ENCODE measurements around the gene NKAP. TPM values are rescaled to one million over a fixed set of nuclear protein-coding genes. Genes with fewer than 3 reads are reported as not detected.

Gene NKAP
- total and polyA plus RNA-seq, 2 of the 13 experiments (the other 11 are each of a cell fraction or from before 2014, with no cell fraction given) = 3.6 to 6.1 TPM

DNA sequence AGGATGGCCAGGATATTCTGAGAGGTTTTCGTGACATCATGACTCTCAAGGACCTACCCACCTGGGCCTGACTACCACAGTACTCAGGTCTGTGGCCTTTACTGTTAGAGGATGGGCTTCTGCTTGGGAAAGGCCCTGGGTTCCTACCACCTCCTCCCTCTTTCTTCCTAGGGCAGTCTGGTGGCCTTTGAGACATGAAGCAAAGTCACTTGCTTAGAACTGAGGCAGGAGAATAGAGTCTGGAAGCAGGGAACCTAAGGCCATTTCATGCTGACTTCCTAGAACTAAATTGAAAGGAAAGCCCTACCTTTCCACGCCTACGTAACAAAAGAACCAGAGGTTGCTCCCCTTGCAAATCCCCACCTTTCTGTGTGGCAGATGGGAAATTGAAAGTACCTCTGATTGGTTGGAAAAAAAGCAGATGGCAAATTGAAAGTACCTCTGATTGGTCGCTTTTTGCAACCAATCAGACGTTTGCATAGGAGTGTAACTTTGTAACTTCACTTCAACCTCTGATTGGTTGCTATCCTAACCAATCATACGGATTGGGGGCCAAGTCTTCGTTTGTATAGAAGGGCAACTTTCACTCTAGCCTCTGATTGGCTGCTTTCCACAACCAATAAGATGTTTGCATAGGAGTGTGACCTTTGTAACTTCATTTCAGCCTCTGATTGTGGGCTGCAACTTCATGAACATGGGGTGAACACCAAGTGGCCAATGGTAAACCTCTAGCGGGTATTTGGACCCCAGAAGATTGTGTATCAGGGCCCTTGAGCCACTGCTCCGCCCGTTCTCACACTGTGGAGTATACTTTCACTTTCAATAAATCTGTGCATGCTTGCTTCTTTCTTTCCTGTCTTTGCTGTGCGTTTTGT, 57.8 kb downstream of the NKAP start (continued):
- no peak for TF ChIP-seq ZNF552 (CRISPR knock-in tag; IDR thresholded peaks at IDR 0.05; ENCODE audit: borderline replicate concordance)
- TF ChIP-seq ZNF567 (CRISPR knock-in tag; IDR thresholded peaks at IDR 0.05; ENCODE audit: borderline replicate concordance) = no peak
- TF ChIP-seq NFE2L1 (CRISPR knock-in tag; IDR thresholded peaks at IDR 0.05; ENCODE audit: borderline replicate concordance) = no peak
- TF ChIP-seq ZFY (CRISPR knock-in tag; IDR thresholded peaks at IDR 0.05) = peak; percentile 43
- TF ChIP-seq RFX5 (IDR thresholded peaks at IDR 0.05; ENCODE audit: low read depth, low read length) = peak; percentile 68; the same call in 1 of the 2 replicates
- peak; percentile 32; the same call in 1 of the 3 replicates for TF ChIP-seq MXI1 (IDR thresholded peaks at IDR 0.05; ENCODE audit: borderline replicate concordance, low read depth, low read length)
- TF ChIP-seq ZC3H13 (CRISPR knock-in tag; IDR thresholded peaks at IDR 0.05) = no peak
- TF ChIP-seq ZFP36L2 (CRISPR knock-in tag; IDR thresholded peaks at IDR 0.05) = no peak
- peak; percentile 75 for TF ChIP-seq ZFX (CRISPR knock-in tag; IDR thresholded peaks at IDR 0.05; ENCODE audit: low read depth)
- peak; percentile 95 for TF ChIP-seq NFYC (CRISPR knock-in tag; IDR thresholded peaks at IDR 0.05)
- no peak for TF ChIP-seq CBX5 (CRISPR knock-in tag; IDR thresholded peaks at IDR 0.05; ENCODE audit: borderline replicate concordance)
- TF ChIP-seq, protein P1, sequence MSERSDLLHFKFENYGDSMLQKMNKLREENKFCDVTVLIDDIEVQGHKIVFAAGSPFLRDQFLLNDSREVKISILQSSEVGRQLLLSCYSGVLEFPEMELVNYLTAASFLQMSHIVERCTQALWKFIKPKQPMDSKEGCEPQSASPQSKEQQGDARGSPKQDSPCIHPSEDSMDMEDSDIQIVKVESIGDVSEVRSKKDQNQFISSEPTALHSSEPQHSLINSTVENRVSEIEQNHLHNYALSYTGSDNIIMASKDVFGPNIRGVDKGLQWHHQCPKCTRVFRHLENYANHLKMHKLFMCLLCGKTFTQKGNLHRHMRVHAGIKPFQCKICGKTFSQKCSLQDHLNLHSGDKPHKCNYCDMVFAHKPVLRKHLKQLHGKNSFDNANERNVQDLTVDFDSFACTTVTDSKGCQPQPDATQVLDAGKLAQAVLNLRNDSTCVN (CRISPR knock-in tag; IDR thresholded peaks at IDR 0.05; ENCODE audit: borderline replicate concordance) = no peak
- TF ChIP-seq AFF4 (CRISPR knock-in tag; IDR thresholded peaks at IDR 0.05) = no peak
- no peak for TF ChIP-seq KAT2B (IDR thresholded peaks at IDR 0.05; ENCODE audit: borderline replicate concordance, low read depth, low read length)
- TF ChIP-seq HMGXB3 (CRISPR knock-in tag; IDR thresholded peaks at IDR 0.05; ENCODE audit: borderline replicate concordance) = peak; percentile 98
- TF ChIP-seq, protein P2, sequence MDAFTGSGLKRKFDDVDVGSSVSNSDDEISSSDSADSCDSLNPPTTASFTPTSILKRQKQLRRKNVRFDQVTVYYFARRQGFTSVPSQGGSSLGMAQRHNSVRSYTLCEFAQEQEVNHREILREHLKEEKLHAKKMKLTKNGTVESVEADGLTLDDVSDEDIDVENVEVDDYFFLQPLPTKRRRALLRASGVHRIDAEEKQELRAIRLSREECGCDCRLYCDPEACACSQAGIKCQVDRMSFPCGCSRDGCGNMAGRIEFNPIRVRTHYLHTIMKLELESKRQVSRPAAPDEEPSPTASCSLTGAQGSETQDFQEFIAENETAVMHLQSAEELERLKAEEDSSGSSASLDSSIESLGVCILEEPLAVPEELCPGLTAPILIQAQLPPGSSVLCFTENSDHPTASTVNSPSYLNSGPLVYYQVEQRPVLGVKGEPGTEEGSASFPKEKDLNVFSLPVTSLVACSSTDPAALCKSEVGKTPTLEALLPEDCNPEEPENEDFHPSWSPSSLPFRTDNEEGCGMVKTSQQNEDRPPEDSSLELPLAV (CRISPR knock-in tag; conservative IDR thresholded peaks at IDR 0.05; ENCODE audit: low read depth) = no peak
- TF ChIP-seq ZNF446 (CRISPR knock-in tag; IDR thresholded peaks at IDR 0.05) = no peak
- TF ChIP-seq POLR2AphosphoS5 (IDR thresholded peaks at IDR 0.05; ENCODE audit: low read depth, low read length) = peak; percentile 59

All from HepG2 (cell line).